HT-29 (cell line): ENCODE results near the gene BRDT. TPM values are rescaled to one million over a fixed set of nuclear protein-coding genes. Genes with fewer than 3 reads are reported as not detected.

Experiments used
- DNase-seq: peaks from one replicate; pipeline ENCODE4 v3.0.0-alpha.2; 2015; ENCODE audit warnings: low spot score
- total RNA-seq: library from RNA; depleted of rRNA; stranded (reverse); fragments of >200 nt; shearing (Covaris generic); gene quantifications from 2 replicates; pipeline ENCODE4 v1.2.3, GENCODE V29; 2014; rRNA removed

BRDT gene
- total RNA-seq = not detected in 2 replicates

GRCh38 chr1:91949356-91949699 is at the start of gene BRDT:
Gene BRDT (plus strand): TSS chr1:91949401. CDS start chr1:91962755, 13,354 bp downstream.
- no peak for DNase-seq

GRCh38 chr1:91900562-91900961 is 48.6 kb upstream of the BRDT start:
- DNase-seq = no peak

DNA sequence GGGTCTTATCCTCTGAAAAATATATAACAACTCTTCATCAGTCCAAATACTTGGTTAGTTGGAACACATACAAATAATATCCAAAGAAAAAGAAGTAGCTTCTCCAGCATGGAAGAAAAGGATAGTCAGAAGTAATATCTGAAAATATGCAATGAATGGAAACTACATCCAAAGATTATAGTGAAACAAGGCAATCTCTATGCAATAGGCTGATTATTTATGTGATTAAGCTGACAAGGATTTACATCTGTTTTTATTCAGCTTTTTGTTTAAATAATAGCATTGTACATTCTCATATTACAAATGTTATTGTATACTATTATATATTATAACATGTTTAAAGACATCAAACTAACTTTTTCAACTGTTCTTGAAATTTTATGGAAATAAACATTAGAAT is 48.0 kb upstream of the BRDT start:
- no peak for DNase-seq

DNA sequence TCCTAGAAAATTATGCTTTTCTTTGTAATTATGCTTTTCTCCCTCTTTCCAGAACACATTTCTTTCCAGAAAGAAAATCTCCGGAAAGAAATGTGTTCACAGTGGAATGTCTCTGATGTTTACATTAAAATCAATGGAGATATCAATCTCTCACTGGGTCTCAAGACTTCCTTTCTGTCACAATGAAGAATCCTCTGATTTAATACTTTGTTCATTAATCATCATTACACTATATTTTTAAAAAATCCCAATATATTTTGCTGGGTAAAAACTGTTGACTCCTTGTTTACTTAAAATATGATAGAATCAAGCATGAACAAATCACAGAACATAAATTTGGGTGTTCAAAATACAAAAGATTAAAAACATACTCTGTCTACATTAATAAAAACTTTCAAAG is 36.9 kb upstream of the BRDT start:
- no peak for DNase-seq

DNA sequence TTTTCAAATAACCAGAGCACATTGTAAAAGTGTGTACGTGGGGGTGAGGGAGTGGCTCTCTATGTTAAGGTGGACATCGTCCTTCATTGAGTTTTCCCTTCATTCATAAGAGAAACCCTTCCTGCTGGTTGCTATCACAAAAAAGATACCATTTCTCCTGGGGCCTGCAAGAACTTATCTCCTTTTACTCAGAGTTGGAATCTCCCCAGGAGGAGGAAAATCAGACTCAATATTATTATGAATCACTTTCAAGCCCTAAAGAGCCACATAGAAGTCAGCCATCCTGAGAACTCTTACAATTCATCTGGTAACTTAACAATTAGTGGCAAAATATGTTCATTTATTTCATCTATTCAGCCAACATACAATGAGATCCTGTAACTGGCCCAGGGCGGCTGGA is 36.2 kb upstream of the BRDT start:
- no peak for DNase-seq

GRCh38 chr1:91916046-91916445 is 33.2 kb upstream of the BRDT start:
- no peak for DNase-seq

GRCh38 chr1:91916811-91917460 is 32.3 kb upstream of the BRDT start:
- DNase-seq = no peak

- DNase-seq = no peak
Measured at GRCh38 chr1:91919962-91920361, 29.2 kb upstream of the BRDT start.

- DNase-seq = peak; percentile 28
Measured at GRCh38 chr1:91924146-91924545, 25.1 kb upstream of the BRDT start.

- DNase-seq = no peak
Measured at GRCh38 chr1:91925644-91926435, 23.4 kb upstream of the BRDT start.

GRCh38 chr1:91928026-91928425 is 21.2 kb upstream of the BRDT start:
- DNase-seq = no peak

GRCh38 chr1:91929250-91929649 is 20.0 kb upstream of the BRDT start:
- DNase-seq = no peak

GRCh38 chr1:91937613-91938012 is 11.6 kb upstream of the BRDT start:
- DNase-seq = no peak

DNA sequence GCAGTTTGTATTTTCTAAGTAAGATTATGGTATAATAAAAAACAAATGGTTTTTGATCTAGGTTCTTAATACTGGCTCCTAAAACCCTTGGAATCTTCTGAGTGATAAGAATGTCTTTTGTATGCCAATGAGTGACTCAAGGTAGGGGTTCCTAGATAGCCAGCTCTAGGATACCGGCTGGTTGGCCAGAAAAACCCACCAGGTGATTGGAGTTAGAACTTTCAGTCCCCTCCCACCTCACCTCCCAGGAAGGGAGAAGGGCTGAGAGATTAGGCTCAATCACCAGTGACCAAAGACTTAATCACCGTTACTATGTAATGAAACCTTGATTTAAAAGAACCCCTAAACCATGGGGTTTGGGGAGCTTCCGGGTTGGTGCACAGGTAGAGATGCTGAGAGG is 8.7 kb upstream of the BRDT start:
- no peak for DNase-seq

DNA sequence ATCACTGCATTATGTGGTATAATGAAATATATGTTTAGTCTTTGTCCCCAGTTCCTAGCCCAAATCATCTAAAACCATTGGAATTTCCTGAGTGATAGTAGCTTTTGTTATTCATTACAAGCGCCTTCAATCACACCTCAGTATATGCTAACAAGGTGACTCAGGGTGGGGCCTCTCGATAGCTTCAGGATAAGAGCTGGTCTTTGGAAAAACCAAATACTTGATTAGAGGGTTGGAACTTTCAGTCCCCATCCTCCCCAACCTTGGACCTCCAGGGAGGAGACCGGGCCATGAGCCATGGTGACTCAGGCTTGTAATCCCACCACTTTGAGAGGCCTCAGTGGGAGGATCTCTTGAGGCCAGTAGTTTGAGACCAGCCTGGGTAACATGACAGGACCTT is 5.1 kb upstream of the BRDT start:
- no peak for DNase-seq

GRCh38 chr1:91948097-91948496 is 1.1 kb upstream of the BRDT start:
- DNase-seq = no peak

- DNase-seq = no peak
Measured at GRCh38 chr1:91948501-91949355, 473 bp upstream of the BRDT start.

- no peak for DNase-seq
Measured at GRCh38 chr1:91952187-91952586, 3.0 kb downstream of the BRDT start.

GRCh38 chr1:91958926-91959325 is 9.7 kb downstream of the BRDT start:
- no peak for DNase-seq

DNA sequence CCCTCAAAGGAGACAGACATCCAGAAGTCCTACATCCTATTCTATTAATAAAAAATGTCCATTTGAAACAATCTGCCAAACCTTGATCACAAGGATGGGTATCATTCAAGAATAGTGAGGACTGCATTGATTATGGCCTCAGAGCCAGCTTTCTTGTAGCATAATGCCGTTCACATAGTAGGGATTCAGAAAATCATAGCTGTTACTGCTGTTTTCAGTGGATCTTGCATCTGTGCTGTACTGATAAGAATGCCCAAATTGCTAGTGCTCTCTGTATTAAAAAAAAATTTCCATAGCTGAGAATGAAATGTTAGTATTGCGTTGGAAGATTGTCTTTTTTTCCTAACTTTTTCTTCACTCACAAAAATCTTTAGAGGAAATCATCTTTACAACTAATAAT is 19.1 kb downstream of the BRDT start:
- no peak for DNase-seq

GRCh38 chr1:91979383-91979782 is 30.2 kb downstream of the BRDT start:
- no peak for DNase-seq

GRCh38 chr1:91980663-91981062 is 31.5 kb downstream of the BRDT start:
- no peak for DNase-seq
